SU-DHL-6 (cell line): ENCODE data around the gene CBFA2T2.

Experiments
- H2AFZ ChIP-seq: fragments of 200-600 bp; sonication (generic); 2 replicates; pipeline ENCODE4 v1.6.1; 2014; ENCODE audit warnings: low read depth, mild to moderate bottlenecking, moderate library complexity, mixed read lengths, antibody characterized with exemption, low read length; ENCODE audit not compliant: severe bottlenecking
- H3F3A ChIP-seq: fragments of 200-600 bp; shearing (Covaris generic); 2 replicates; pipeline ENCODE4 v1.6.0; 2016; ENCODE audit warnings: antibody characterized with exemption, mild to moderate bottlenecking; ENCODE audit not compliant: insufficient read depth
- H3K27ac ChIP-seq: fragments of 200-600 bp; sonication (generic); 2 replicates; pipeline ENCODE4 v1.5.1; 2016; ENCODE audit warnings: low read depth, mild to moderate bottlenecking, low read length, moderate library complexity, mixed read lengths
- H3K27me3 ChIP-seq: fragments of 200-600 bp; sonication (generic), shearing (Covaris generic); 2 replicates; pipeline ENCODE4 v1.6.0; 2014; ENCODE audit warnings: mild to moderate bottlenecking, low read length
- H3K36me3 ChIP-seq: fragments of 200-600 bp; sonication (generic); 2 replicates; pipeline ENCODE4 v1.6.1; 2014; ENCODE audit warnings: mild to moderate bottlenecking, low read length, mixed read lengths
- H3K4me2 ChIP-seq: fragments of 300-600, 200-600 bp; shearing (Covaris generic), sonication (generic); 2 replicates; pipeline ENCODE4 v1.6.0; 2014; ENCODE audit warnings: low read length, low read depth, mild to moderate bottlenecking; ENCODE audit not compliant: poor library complexity, severe bottlenecking
- H3K4me3 ChIP-seq: fragments of 200-600 bp; sonication (generic); 2 replicates; pipeline ENCODE4 v1.5.1; 2014; ENCODE audit warnings: antibody characterized with exemption, low read length, mild to moderate bottlenecking, mixed read lengths; ENCODE audit not compliant: insufficient read depth, poor library complexity, severe bottlenecking
- H3K79me2 ChIP-seq: fragments of 200-600 bp; sonication (generic); 2 replicates; pipeline ENCODE4 v1.6.1; 2014; ENCODE audit warnings: mild to moderate bottlenecking, low read length, moderate library complexity; ENCODE audit not compliant: insufficient read depth
- H3K9ac ChIP-seq: fragments of 200-600 bp; sonication (generic); 2 replicates; pipeline ENCODE4 v1.7.0; 2014; ENCODE audit warnings: mild to moderate bottlenecking, low read length
- H3K9me2 ChIP-seq: fragments of 200-600 bp; sonication (generic); replicated peaks from 2 replicates; pipeline ENCODE4 v1.6.1; 2014; ENCODE audit warnings: low read length; ENCODE audit not compliant: insufficient read depth
- H3K9me3 ChIP-seq: fragments of 200-600 bp; sonication (generic); 2 replicates; pipeline ENCODE4 v1.6.1; 2014; ENCODE audit warnings: low read length, mixed read lengths; ENCODE audit not compliant: insufficient read depth
- H4K20me1 ChIP-seq: fragments of 200-600 bp; sonication (generic); 2 replicates; pipeline ENCODE4 v1.6.1; 2014; ENCODE audit warnings: low read depth, mild to moderate bottlenecking, antibody characterized with exemption, low read length, moderate library complexity, mixed read lengths
- CTCF ChIP-seq: fragments of 200-600 bp; sonication (generic); IDR thresholded peaks from one replicate; pipeline ENCODE4 v1.5.1; 2017; ENCODE audit warnings: antibody characterized with exemption, mild to moderate bottlenecking, low read length, moderate library complexity; ENCODE audit not compliant: insufficient read depth, poor library complexity, severe bottlenecking
- EZH2phosphoT487 ChIP-seq: fragments of 200-600 bp; sonication (generic), shearing (Covaris generic); conservative IDR thresholded peaks from 2 replicates; pipeline ENCODE4 v1.6.1; 2018; ENCODE audit warnings: mild to moderate bottlenecking, antibody characterized with exemption, low read length, moderate library complexity, mixed read lengths

CBFA2T2 gene

GRCh38 chr20:33653900-33654596 is 164.2 kb downstream of the CBFA2T2 start:
- no peaks in the 10 kb centered on the region for H3K27me3 ChIP-seq
- no peak overlapping the region for H2AFZ ChIP-seq
- no peak overlapping the region for H3K4me2 ChIP-seq
- no peak overlapping the region for H3K9ac ChIP-seq
- no peak overlapping the region for H3K4me3 ChIP-seq
- no peaks in the 10 kb centered on the region for H3F3A ChIP-seq
- no peaks in the 10 kb centered on the region for H3K36me3 ChIP-seq
- H3K27ac ChIP-seq, result no peak overlapping the region
- no peaks in the 10 kb centered on the region for H3K79me2 ChIP-seq
- no peaks in the 10 kb centered on the region for H4K20me1 ChIP-seq
- H3K9me2 ChIP-seq, result no peaks in the 10 kb centered on the region
- no peaks in the 10 kb centered on the region for H3K9me3 ChIP-seq
- no peak for TF ChIP-seq CTCF
- TF ChIP-seq EZH2phosphoT487, result no peak

GRCh38 chr20:33654680-33655161 is 164.8 kb downstream of the CBFA2T2 start:
- Histone ChIP-seq H3K27me3 (no peaks in the 10 kb centered on the region), H4K20me1 (no peaks in the 10 kb centered on the region), H3K27ac (no peak overlapping the region), H3K36me3 (no peaks in the 10 kb centered on the region), H3K4me3 (no peak overlapping the region), H3K9ac (no peak overlapping the region), H3K9me2 (no peaks in the 10 kb centered on the region), H3K79me2 (no peaks in the 10 kb centered on the region), H3K4me2 (no peak overlapping the region), H3K9me3 (no peaks in the 10 kb centered on the region), H2AFZ (no peak overlapping the region), H3F3A (no peaks in the 10 kb centered on the region)
- no peak for TF ChIP-seq EZH2phosphoT487

- Histone ChIP-seq H4K20me1 (no peaks in the 10 kb centered on the region), H3K9me2 (no peaks in the 10 kb centered on the region), H3K4me2 (no peak overlapping the region), H3K9me3 (no peaks in the 10 kb centered on the region), H2AFZ (no peak overlapping the region), H3K36me3 (no peaks in the 10 kb centered on the region), H3K27me3 (no peaks in the 10 kb centered on the region), H3K79me2 (no peaks in the 10 kb centered on the region), H3K4me3 (no peak overlapping the region), H3K27ac (no peak overlapping the region), H3K9ac (no peak overlapping the region), H3F3A (no peaks in the 10 kb centered on the region)
- no peak for TF ChIP-seq EZH2phosphoT487
- no peak for TF ChIP-seq CTCF
These were observed 165.3 kb downstream of the CBFA2T2 start for GRCh38 chr20:33655164-33655563.

- H3F3A ChIP-seq, result no peaks in the 10 kb centered on the region
- H2AFZ ChIP-seq, result no peak overlapping the region
- no peaks in the 10 kb centered on the region for H3K9me3 ChIP-seq
These were observed 166.3 kb downstream of the CBFA2T2 start for GRCh38 chr20:33656010-33656782.

More at GRCh38 chr20:33656010-33656782, 166.3 kb downstream of the CBFA2T2 start:
- no peak overlapping the region for H3K4me2 ChIP-seq
- H3K4me3 ChIP-seq, result no peak overlapping the region
- H4K20me1 ChIP-seq, result no peaks in the 10 kb centered on the region
- H3K27me3 ChIP-seq, result no peaks in the 10 kb centered on the region
- no peak for TF ChIP-seq EZH2phosphoT487
- TF ChIP-seq CTCF, result no peak
- H3K79me2 ChIP-seq, result no peaks in the 10 kb centered on the region
- H3K36me3 ChIP-seq, result no peaks in the 10 kb centered on the region
- no peak overlapping the region for H3K27ac ChIP-seq
- H3K9ac ChIP-seq, result no peak overlapping the region
- H3K9me2 ChIP-seq, result no peaks in the 10 kb centered on the region
